ENCODE data around the gene EFHB. TPM values are rescaled to one million over a fixed set of nuclear protein-coding genes. Genes with fewer than 3 reads are reported as not detected.
"Not testable (repeated sequence)": the region's sequence is repeated elsewhere in the genome, so short reads cannot be mapped to it uniquely, and the experiment has no call there.

The EFHB gene
- total RNA-seq, 1 experiment from 2014 or later: not detected

- intact Hi-C loops (cut with micrococcal nuclease; ENCODE audit: unreplicated experiment): no loop called here
- Mint-ChIP-seq H3K9me3 (ENCODE audit: low read depth, unreplicated experiment) (no peaks in the 10 kb centered on the region), H3K36me3 (ENCODE audit: insufficient read depth, unreplicated experiment) (no peaks in the 10 kb centered on the region), H3K27ac (ENCODE audit: unreplicated experiment) (no peak overlapping the region), H3K27me3 (ENCODE audit: unreplicated experiment) (no peaks in the 10 kb centered on the region), H3K4me3 (ENCODE audit: low read depth, unreplicated experiment) (no peak overlapping the region), H3K4me1 (ENCODE audit: low read depth, unreplicated experiment) (no peaks in the 10 kb centered on the region)
- no TSS peak for BruUV-seq (replicated peaks)
- CTCF ChIA-PET: no interaction called here
- TF ChIP-seq CTCF (IDR thresholded peaks at IDR 0.05; ENCODE audit: unreplicated experiment): no peak
- no peak for DNase-seq
Measured at GRCh38 chr3:19877656-19878055, 56.4 kb downstream of the EFHB start.

- H3K4me1 Mint-ChIP-seq (ENCODE audit: low read depth, unreplicated experiment): peaks cover 6% of the 10 kb centered on the region
- BruUV-seq (replicated peaks): no TSS peak
- peak; percentile 66 for DNase-seq
- CTCF ChIA-PET: interaction anchor here (0.8 to 3.2 kb wide), 3 partner anchors 518 to 813 kb away, joined by 3 to 31 read pairs (median 4); no protein-coding TSS in a partner anchor
- H3K9me3 Mint-ChIP-seq (ENCODE audit: low read depth, unreplicated experiment): no peaks in the 10 kb centered on the region
- no peak overlapping the region for H3K27ac Mint-ChIP-seq (ENCODE audit: unreplicated experiment)
- TF ChIP-seq CTCF (IDR thresholded peaks at IDR 0.05; ENCODE audit: unreplicated experiment): peak; percentile 54
- H3K27me3 Mint-ChIP-seq (ENCODE audit: unreplicated experiment): peaks cover 15% of the 10 kb centered on the region
- intact Hi-C loops (cut with micrococcal nuclease; ENCODE audit: unreplicated experiment): loop anchor here (1.0 to 10.0 kb wide), 6 partner anchors 132 to 821 kb away; no protein-coding TSS in a partner anchor
- no peaks in the 10 kb centered on the region for H3K36me3 Mint-ChIP-seq (ENCODE audit: insufficient read depth, unreplicated experiment)
- H3K4me3 Mint-ChIP-seq (ENCODE audit: low read depth, unreplicated experiment): no peak overlapping the region
Measured at GRCh38 chr3:19866751-19867347, 67.2 kb downstream of the EFHB start.

GRCh38 chr3:19855318-19855717 lies 78.7 kb downstream of the EFHB start:
- H3K9me3 Mint-ChIP-seq (ENCODE audit: low read depth, unreplicated experiment); H3K4me3 Mint-ChIP-seq (ENCODE audit: low read depth, unreplicated experiment); H3K36me3 Mint-ChIP-seq (ENCODE audit: insufficient read depth, unreplicated experiment); H3K4me1 Mint-ChIP-seq (ENCODE audit: low read depth, unreplicated experiment); H3K27ac Mint-ChIP-seq (ENCODE audit: unreplicated experiment); intact Hi-C loops (cut with micrococcal nuclease; ENCODE audit: unreplicated experiment); DNase-seq; H3K27me3 Mint-ChIP-seq (ENCODE audit: unreplicated experiment); BruUV-seq (replicated peaks); CTCF ChIA-PET: not testable (repeated sequence)

- not testable (repeated sequence) for H3K27me3 Mint-ChIP-seq (ENCODE audit: unreplicated experiment)
Measured at GRCh38 chr3:19846609-19847008, 87.4 kb downstream of the EFHB start.

More at GRCh38 chr3:19846609-19847008, 87.4 kb downstream of the EFHB start:
- H3K9me3 Mint-ChIP-seq (ENCODE audit: low read depth, unreplicated experiment); DNase-seq; BruUV-seq (replicated peaks); H3K4me3 Mint-ChIP-seq (ENCODE audit: low read depth, unreplicated experiment); H3K4me1 Mint-ChIP-seq (ENCODE audit: low read depth, unreplicated experiment); CTCF ChIA-PET; H3K36me3 Mint-ChIP-seq (ENCODE audit: insufficient read depth, unreplicated experiment); intact Hi-C loops (cut with micrococcal nuclease; ENCODE audit: unreplicated experiment); H3K27ac Mint-ChIP-seq (ENCODE audit: unreplicated experiment): not testable (repeated sequence)

Other genes starting within 250 kb of the EFHB start
- 66.7 and 75.4 TPM in 2 replicates for gene RAB5A, start 12.9 kb upstream of the EFHB start, total RNA-seq (2022)
- not detected in 2 replicates for gene PP2D1, start 78.0 kb upstream of the EFHB start, total RNA-seq (2022)
- 12.0 and 13.8 TPM in 2 replicates for gene KAT2B, start 106.2 kb upstream of the EFHB start, total RNA-seq (2022)

Measured in Calu3 (cell line).